HG02571 (cell line): ENCODE measurements around the gene RRH.
"Not testable (repeated sequence)": the region's sequence is repeated elsewhere in the genome, so short reads cannot be mapped to it uniquely, and the experiment has no call there.

Source experiments
- ATAC-seq: cut with Tn5 transposase; IDR thresholded peaks from one replicate; pipeline ENCODE4 v1.9.1; 2021; ENCODE audit warnings: mild to moderate bottlenecking, moderate library complexity; ENCODE audit not compliant: unreplicated experiment

Gene RRH

GRCh38 chr4:109827672-109828071 lies at the start of gene RRH:
Gene RRH, plus strand, starts transcription at chr4:109827972. Its CDS starts 56 bp downstream, at chr4:109828028.
- ATAC-seq = no peak

GRCh38 chr4:109782092-109782491 lies 45.7 kb upstream of the RRH start:
- not testable (repeated sequence) for ATAC-seq

- no peak for ATAC-seq
Measured at GRCh38 chr4:109786846-109787245, 40.9 kb upstream of the RRH start.

- no peak for ATAC-seq
Measured at GRCh38 chr4:109787807-109788206, 40.0 kb upstream of the RRH start.

GRCh38 chr4:109795059-109795458 lies 32.7 kb upstream of the RRH start:
- no peak for ATAC-seq

GRCh38 chr4:109798866-109799265 lies 28.9 kb upstream of the RRH start:
- no peak for ATAC-seq

DNA sequence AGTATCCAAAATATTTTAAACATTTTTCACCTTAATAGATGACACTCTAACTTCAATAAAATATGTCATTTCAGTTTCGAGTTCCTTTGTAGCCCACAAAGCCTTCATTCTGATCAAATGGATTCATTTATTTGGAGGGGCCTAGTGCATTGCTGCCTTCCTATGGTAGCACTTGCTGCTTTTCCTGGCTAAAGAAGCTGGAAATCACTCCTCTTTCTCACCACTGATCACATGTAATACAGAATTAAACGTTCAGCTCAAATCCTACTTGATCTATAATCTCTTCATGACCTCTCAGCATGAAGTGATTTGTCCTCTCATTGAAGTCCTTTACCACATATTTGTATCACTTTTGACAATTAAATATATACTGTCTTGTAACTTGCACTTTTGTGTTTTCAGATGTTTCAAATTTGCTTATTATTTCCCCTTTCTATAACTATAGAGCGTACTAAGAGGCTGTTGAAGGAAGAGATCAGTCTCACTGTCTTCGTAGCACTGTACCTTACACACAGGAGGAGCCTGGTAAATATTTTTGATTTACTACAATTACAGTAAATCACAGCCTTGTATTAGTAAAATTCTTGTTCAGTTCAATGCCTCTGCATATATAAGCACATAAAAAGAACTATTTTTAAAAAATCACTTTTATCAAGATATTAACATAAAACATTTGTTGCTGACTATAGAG lies 26.5 kb upstream of the RRH start:
- ATAC-seq = no peak

DNA sequence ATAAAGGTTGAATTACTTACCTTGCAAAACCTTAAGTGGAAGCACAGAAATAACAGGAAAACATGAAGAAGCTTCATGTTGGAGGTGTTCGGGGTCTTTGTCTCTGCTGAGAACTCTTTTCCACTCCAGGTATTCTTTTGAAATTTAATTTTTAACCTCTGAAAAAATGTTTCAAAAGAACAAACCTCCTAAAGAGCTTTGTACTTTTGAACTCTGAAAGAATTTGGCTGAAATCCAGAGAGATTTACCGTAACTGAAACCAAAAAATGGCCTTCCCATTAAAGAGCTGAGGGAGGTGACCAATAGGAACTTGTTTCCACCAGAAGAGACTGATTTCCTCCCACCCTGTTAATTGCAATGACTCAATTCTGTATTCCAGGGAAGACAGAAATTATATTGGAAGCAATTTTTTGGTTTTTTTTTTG lies 25.9 kb upstream of the RRH start, which contains the start of gene CFI:
Gene CFI (minus strand): TSS at position 105 of the 425 bp plus-strand sequence. CDS start 28 bp downstream, at position 77.
- no peak for ATAC-seq

- peak; percentile 74 for ATAC-seq
Measured at GRCh38 chr4:109803924-109804571, 23.7 kb upstream of the RRH start.

DNA sequence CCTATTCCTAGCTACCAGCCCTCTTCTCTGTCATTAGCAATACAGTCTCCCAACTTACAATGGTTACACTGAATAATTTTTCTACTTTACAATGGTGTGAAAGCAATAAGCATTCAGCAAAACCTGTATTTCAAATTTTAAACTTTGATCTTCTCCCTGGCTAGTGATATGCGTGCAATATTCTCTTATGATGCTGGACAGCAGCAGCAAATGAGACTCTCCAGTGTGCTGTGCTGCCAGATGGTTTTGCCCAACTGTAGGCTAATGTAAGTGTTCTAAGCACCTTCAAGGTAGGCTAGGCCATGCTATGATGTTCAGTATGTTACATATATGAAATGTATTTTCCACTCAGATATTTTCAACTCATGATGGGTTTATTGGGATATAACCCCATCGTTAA lies 18.1 kb upstream of the RRH start:
- ATAC-seq = no peak

GRCh38 chr4:109810552-109811387 lies 17.0 kb upstream of the RRH start:
- no peak for ATAC-seq

DNA sequence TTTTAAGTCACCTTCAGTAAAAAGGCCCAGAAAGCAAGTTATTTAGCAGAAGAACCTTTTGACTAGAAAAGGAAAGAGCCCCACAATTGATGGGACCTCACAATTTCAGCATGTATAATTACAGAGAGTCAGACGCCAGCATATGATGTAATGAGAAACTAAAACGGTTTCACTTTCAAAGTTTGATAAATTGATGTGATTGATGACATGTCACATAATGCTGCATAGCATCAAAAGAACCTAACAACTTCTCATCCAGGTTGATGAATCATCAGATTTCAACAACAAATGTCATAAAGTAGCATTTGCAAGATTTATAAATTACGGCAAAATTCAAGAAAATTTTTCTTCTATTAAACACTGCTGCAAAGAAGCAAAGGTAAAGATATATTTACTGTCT lies 16.1 kb upstream of the RRH start:
- ATAC-seq = no peak

- ATAC-seq = peak; percentile 99
Measured at GRCh38 chr4:109815151-109816081, 12.4 kb upstream of the RRH start, which contains the start of gene GAR1. Gene GAR1, plus strand, starts transcription at chr4:109815762. Its CDS starts 403 bp downstream, at chr4:109816165.

DNA sequence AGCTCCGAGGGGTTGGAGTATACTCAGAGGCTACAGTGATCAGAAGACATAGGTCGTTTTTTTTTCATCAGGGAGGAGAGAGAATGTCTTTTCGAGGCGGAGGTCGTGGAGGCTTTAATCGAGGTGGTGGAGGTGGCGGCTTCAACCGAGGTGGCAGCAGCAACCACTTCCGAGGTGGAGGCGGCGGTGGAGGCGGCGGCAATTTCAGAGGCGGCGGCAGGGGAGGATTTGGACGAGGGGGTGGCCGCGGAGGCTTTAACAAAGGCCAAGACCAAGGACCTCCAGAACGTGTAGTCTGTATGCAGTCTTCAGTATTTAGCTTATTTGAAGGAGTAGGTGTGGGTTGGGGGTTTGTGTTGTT lies 11.7 kb upstream of the RRH start:
- no peak for ATAC-seq

- no peak for ATAC-seq
Measured at GRCh38 chr4:109816894-109817293, 10.9 kb upstream of the RRH start.

DNA sequence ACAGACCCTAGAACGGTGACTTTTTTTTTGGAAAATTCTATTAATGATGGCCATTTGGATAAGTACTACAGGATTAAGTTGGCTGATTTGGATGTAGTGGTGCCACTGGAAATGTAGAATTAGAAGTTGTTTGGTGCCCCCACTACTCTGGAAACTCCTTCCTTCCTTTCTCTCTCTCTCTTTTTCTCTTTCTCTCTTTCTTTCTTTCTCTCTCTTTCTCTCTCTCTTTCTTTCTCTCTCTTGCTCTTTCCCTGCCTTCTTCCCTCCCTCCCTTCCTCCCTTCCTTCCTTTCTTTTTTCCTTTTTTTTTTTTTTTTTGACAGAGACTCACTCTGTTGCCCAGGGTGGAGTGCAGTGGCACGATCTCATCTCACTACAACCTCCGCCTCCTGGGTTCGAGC lies 9.5 kb upstream of the RRH start:
- ATAC-seq = no peak

- ATAC-seq = no peak
Measured at GRCh38 chr4:109820563-109820962, 7.2 kb upstream of the RRH start.

GRCh38 chr4:109821185-109821584 lies 6.6 kb upstream of the RRH start:
- no peak for ATAC-seq

GRCh38 chr4:109826719-109827118 lies 1.1 kb upstream of the RRH start:
- ATAC-seq = no peak

DNA sequence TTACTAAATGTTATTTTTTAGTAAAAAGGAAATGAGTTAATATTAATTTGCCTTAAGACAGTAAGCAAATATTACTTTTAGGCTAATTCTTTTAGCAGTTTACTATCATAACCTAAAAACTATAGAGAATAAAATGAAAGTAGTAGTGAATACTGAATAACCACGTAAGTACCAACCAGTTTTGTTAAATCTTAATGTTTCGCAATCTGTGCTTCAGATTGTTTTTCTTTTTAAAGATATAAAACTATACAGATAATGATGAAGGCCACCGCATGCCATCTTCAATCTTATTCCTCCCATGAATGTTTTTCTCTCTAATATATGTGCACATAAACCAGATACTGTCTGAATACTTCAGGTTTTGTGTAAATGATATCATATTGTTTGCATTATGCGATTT lies 6.0 kb downstream of the RRH start:
- no peak for ATAC-seq

- no peak for ATAC-seq
Measured at GRCh38 chr4:109836985-109837384, 9.2 kb downstream of the RRH start.
